Left renal pelvis (tissue), 4 donors: ENCODE data around the gene PHF10. TPM values are rescaled to one million over a fixed set of nuclear protein-coding genes. Genes with fewer than 3 reads are reported as not detected.

Source experiments
- polyA plus RNA-seq, 4 donors: library from polyadenylated mRNA; unstranded; fragments of 120-200 nt; gene quantifications; one replicate each; pipeline ENCODE4 v1.2.1, GENCODE V29; 2013; ENCODE audit not compliant: insufficient read length in 4 of 4

PHF10 gene
- polyA plus RNA-seq, 4 donors = 83.7 to 128 (median 116) TPM

Other genes with a start within 250 kb of the PHF10 start
- gene WDR27, start 22.5 kb downstream of the PHF10 start, polyA plus RNA-seq = 10 to 100 TPM; 35.9 to 88.8 (median 59.5) TPM
- 10 to 100 TPM; 37.7 to 51.2 (median 43.0) TPM for gene C6orf120, start 22.4 kb downstream of the PHF10 start, polyA plus RNA-seq
- 10 to 100 TPM in 1 of 4 donors, 1 to 10 TPM in 3; 2.7 to 10.5 (median 8.7) TPM for gene DYNLT2, start 27.1 kb upstream of the PHF10 start, polyA plus RNA-seq
- 10 to 100 TPM; 35.3 to 53.2 (median 41.7) TPM for gene ERMARD, start 27.1 kb upstream of the PHF10 start, polyA plus RNA-seq